ENCODE results near the gene DENND6B.
A peak's percentile ranks its signal among the peaks of the same experiment; 100 is the strongest.
"Not testable (repeated sequence)": the region's sequence is repeated elsewhere in the genome, so short reads cannot be mapped to it uniquely, and the experiment has no call there.

DENND6B gene

DNA sequence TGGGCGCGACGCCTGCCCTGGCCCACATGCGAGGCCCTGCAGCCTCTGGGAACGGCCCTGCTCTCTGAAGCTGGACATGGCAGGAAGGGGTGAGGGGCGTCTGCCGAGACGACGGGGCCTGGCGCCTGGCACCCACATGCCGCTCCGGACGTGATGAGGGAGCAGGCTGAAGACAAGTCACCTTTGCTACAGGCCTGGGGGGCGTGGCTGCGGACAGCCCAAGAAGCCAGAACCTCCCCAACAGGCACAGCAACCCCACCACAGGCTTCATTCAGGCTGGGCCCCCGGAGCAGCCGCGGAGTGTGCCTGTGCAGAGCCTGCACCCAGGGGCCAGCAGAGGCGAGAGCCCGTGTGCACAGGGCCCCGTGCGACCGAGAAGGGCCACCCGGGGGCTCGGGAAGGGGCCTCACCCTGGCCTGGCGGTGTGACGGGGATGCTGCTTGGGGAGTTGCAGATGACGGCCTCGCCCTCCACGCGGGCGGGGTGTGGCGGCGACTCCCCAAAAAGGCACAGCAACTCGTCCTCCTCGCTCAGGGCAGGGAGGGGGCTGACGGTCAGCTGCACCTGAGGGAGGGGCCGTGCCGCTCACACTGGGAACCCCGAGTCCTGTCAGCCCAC, 40.0 kb downstream of the DENND6B start:
- DNase-seq (ENCODE audit: low spot score): no peak

DNA sequence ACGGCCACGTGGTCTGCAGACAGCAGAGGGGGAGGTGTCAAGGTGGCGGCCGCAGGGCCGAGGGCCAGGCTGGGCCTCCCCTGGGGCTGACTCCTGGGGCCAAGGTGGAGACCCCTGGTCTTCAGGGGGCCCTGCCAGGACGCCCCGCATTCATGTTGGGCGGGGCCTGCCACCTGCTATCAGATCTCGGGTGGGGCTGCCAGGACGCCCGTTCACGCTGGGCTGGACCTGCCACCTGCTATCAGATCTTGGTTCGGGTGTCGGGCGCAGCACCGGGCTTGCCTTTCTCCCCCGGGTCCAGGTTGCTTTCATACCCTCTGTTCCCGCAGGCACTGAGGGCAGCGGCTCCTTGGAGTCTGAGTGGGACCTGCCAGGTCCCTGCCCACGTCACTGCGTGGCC, 40.5 kb downstream of the DENND6B start:
- no peak for DNase-seq (ENCODE audit: low spot score)

DNA sequence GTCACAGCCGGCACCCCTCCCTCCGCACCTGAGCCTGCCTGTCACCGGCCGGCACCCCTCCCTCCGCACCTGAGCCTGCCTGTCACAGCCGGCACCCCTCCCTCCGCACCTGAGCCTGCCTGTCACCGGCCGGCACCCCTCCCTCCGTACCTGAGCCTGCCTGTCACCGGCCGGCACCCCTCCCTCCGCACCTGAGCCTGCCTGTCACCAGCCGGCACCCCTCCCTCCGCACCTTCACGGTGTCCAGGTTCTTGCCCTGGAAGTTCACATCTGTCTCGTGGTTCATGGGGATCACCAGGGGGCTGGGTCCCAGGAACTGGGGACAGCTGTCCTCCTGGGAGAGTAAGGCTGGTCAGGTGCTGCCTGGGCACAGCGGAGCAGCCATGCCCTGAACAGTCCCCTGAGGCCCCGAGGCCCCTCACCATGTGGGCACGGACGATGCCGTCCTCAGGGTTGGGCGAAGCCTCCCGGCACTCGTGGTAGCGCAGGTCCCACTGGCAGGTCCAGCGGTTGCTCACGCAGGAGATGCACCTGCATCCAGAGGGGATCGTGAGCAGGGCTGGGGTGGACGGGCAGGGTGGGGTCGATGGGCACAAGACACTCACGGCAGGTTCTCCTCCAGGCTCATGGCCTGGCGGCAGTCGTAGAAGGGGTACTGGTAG, 41.1 kb downstream of the DENND6B start:
- DNase-seq (ENCODE audit: low spot score): no peak

DNA sequence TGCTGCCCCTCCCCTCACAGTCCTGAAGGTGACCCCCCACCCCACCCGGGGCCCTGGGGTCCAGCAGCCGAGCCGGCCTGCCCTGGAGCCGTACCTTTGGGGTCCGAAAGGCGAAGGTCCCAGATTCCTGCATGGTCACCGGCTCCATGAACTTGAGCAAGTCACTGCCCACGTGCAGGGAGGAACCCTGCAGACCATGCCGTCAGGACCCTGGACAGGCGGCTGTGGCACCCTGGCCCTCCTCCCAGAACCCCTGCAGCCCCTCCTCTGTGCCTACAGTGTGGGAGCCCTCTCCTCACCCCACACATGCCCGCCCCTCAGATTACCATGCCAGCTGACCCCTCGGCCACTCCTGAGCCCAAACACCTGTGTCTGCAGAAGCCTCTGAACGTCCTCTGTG, 42.3 kb downstream of the DENND6B start:
- no peak for DNase-seq (ENCODE audit: low spot score)

DNA sequence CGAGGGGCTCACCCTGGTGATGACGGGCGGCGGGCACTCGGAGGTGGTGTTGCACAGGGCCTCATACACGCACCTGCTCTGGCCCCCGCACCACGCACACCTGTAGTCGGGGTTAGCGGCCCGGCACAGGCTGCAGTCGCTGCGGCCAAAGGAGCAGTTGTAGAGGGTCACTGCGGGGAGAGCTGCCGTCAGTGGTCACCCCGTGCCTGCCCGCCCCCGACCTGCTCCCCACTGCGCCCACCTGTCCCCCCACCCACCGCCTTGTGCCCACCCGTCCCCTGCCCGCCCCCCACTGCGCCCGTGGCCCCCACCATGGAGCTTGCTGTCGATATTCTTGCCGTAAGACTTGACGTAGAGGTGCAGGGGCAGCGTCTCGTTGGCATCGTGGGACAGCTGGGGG, 43.0 kb downstream of the DENND6B start:
- DNase-seq (ENCODE audit: low spot score): no peak

DNA sequence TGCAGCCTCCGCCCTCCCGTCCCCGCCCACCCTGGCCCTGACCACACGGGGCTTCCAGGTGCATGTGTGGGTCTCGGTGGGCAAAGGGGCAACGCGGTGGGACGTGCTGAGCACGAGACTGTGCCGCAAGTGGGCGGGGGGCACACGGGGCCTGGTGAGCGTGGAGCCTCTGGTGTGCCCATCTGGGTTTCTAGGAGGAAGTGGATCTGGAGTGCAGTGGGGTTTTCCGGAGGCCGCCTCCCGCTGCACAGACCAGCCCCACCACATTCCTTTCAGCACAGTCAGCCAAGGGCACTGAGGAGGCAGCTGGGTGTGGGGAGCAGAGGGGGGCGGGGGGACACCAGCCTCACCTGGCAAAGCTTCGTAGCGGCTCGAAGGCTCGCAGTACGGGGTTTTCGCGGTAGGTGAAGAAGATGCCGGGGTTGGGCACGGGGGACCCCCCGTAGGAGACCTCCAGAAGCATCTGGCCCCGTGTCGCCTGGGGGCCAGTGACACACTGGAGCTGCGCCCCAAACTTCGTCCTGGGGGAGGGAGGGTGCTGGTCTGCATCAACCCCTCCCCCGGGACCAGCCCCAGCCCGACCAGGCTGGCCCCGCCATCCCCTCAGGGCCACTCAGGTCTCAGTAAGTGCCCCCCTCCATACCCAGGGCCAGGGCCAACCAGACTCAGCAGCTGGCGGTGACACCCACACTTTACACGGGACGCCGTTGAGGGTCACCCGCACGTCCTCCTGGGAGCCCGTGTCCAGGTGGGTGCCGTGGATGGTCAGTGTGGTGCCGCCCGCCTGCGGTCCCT, 44.3 kb downstream of the DENND6B start:
- DNase-seq (ENCODE audit: low spot score): peak; percentile 93

DNA sequence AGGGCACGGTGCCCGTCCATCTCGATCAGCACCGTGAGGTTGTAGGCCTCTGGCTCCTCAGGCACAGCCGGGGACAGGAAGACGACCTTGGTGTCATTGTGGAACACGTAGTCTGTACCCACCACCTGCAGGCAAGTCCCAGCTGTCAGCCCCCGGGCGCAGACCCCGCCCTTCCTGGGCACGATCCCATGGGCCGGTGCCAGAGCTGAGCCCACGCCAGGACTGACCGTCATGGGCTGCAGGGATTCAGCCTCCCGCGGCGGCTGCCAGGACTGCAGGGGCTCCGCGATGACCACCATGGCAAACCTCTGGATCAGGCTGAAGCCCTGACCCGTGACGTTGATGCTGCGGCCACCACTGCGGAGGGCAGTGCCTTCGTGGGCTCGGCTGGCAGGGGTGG, 44.9 kb downstream of the DENND6B start:
- peak; percentile 32 for DNase-seq (ENCODE audit: low spot score)

DNA sequence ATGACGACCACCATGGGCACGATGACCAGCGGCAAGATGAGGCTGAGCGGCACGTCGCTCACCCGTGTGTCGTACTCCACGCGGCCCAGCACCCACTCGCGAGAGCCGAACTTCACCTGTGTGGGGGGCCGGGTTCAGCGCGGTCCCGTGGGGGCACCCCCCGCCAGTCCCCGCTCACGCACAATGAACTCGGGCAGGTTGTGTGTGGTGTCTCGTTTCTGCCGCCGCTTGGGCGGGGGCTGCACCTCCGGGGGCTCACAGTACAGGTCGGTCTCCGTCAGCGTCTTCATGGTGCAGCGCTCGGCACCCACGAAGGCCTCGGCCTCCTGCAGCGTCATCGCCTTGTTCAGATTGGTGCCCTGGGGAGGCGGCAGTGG, 45.4 kb downstream of the DENND6B start:
- DNase-seq (ENCODE audit: low spot score): no peak

DNA sequence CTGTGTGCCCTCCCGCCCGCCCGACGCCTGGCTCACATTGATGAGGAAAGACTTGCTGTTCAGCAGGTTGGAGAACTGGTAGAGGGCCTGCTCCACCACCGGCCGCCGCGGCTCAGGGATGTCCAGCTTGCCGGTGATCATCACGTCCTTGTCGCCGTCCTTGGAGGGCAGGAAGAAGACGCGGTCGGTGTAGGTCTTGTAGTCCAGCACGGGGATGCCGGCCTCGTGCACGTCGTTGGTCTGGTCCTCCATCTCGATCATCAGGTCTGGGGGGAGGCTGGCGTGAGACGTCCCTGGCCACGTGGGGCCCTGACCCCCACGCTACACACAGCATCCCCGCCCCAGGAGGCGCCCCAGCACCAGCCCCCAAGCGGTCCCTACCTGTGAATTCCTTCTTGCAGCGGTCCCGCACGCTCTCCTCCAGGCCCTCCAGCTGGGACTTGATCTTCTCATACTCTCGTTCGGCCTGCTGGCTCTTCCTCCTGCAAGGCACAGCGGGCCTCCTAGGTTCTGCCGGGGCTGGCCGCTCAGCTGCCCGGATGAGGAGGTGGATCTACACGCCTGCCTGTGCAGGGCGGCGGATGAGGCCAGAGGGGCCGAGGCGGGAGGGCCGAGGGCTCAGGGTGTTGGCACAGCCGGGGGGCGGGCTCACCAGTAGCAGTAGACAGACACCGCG, 46.0 kb downstream of the DENND6B start:
- no peak for DNase-seq (ENCODE audit: low spot score)

DNA sequence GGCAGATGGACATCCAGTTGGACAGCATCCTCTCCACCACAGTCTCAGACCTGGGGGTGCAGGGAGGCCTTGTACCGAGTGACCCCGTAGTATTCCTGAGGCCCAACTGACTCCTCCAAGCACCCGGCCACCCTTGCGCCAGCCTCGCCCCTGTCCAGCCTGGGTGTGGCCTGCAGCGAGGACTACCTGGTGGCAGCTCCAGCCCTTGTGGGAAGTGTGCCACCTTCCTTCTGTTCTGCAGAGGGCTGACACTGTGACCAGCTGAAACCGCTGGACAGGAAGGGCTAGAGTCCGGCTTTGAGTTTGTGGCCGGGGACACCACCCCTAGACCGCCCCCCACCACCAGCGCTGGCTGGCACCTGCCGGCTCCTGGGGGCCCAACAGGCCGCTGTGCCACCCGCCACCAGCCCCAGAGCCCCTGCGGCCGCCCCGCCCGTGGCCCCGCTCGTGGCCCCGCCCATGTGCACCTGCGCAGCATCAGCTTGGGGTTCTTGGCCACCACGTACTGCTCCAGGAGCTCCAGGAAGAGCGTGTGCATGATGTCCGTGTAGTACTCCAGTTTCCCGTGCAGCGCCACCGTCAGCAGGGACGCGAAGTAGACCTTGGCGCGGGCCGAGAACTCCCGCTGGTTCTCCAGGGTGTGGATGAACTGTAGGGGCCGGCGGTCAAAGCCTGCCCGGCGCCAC, 46.6 kb downstream of the DENND6B start:
- no peak for DNase-seq (ENCODE audit: low spot score)

DNA sequence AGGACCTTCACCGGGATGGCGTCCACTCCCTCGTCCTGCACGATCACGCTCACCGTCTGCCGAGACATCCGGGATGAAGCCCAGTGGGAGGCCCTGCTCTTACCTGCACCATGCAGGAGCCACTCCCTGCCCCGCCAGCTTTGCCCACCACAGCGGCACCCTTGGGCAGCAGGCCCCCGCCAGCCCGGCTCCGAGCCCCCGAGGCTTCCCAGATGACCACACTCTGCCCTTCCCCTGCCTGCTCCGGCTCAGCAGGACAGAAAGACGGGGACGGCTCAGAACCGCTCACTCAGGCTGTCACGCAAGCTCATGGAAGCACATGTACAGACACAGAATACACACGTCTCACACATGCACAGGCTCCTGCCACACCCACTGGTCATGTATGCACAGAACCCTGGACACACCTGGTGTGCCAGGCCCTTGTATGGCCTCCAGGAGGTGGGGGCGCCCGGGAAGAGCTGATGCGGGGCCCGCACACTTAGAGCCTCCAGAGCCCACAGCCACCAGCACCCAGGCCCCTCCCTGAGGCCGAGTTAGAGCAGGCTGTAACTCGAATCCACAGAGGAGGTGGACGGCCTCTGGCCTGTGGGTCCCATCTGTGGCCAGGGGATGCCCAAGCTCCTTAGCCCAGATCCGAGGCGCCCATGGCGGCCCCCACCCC, 47.7 kb downstream of the DENND6B start:
- no peak for DNase-seq (ENCODE audit: low spot score)

DNA sequence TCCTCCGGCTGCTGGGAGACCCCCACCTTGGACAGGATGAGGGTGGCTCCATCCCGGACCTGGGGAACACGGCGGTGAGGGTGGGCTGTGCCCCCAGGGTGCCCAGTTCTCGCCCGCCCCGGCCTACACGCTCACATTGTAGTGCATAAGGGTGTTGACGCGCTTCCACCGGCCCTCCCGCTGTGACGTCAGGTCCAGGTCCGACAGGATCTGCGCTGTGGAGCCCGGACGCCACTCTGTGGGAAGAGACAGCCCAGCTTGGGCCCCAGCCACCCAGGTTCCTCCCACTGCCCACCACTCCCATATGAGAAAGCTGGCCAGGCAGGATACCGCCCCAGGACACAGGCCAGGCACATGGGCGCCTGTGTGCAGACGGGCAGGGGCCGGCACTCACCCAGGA, 48.4 kb downstream of the DENND6B start:
- no peak for DNase-seq (ENCODE audit: low spot score)

DNA sequence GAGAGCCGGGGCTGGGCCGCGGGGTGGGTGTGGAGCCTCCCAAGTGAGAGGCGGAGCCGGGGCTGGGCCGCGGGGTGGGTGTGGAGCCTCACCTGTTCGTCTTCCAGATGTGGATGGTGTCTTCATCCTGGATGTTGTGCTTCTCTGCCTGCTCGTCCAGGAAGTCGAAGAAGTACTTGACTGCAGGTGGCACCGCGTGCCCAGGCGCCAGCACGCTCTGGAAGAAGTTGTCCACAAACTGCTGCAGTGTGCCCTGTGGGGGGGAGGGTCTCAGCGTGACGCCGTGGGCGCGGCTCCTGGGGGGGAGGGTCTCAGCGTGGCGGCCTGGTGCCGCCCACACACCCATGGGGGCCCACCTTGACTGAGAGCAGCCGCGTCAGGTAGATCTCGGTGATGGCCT, 49.1 kb downstream of the DENND6B start:
- no peak for DNase-seq (ENCODE audit: low spot score)

DNA sequence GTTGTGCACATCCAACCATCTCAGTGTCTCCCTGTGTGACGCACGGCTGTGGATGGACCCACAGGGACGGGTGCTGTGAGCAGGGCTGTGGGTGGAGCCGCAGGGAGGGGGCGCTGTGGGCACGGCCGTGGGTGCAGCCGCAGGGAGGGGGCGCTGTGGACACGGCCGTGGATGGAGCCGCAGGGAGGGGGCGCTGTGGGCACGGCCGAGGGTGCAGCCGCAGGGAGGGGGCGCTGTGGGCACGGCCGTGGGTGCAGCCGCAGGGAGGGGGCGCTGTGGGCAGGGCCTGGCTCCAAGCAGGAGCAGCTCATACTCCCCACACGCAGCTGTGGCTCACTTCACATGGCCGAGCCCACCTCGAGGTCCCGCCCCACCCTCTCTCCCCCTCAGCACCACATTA, 50.7 kb downstream of the DENND6B start:
- peak; percentile 66 for DNase-seq (ENCODE audit: low spot score)

DNA sequence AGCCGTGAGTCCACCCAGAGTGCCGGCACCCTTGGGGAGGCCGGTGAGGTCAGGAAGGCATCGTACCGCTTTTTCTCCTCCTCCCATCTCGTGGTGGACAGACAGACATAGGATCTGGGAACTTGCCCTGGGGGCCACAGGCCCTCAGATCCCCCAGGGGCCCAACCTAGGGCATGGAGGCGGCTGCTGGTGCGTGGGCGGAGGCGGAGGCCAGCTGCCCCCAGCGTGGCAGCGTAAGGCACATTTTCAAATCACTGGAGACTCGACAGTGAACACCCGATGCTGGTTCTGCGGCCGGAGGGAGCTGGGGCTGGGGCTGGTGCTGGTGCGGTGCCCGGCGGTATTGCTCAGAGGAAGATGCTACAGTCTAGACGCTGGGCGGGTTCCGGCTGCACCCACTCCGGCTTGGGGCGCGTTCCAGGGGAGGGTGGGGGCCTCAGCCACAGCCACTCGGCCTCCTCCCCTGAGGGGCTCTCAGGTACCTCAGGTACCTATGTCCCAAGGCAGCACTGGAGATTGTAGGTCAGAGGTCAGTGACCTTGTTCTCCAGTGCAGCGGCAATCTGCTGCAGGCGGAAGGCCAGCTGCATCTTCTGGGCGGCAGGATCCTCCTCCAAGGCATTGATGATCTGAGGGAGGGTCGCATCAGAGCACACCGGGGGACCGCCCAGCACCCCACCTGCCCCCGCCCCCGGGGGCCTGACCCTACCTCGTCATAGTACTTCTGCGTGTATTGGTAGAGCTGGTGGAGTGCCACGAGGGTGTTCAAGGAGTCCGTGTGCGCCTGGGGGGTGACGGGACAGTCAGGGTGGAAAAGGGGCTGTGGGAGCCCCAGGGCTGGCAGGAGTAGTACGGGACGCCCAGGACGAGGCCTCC, 51.4 kb downstream of the DENND6B start:
- no peak for DNase-seq (ENCODE audit: low spot score)

DNA sequence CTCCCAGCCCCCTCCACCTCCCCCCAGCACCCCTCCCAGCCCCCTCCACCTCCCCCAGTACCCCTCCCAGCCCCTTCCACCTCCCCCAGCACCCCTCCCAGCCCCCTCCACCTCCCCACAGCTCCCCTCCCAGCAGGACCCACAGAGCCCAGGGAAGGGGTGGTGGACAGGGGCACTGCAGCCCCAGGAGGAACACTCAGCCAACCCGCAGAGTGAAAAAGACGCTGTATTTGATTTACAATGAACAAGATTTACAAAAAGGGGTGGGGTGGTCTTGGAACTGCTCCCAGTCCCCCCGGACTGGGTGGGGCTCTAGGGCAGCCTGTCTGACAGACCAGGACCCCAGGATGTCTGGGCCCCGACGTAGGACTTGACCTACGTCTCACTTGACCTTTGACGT, 52.0 kb downstream of the DENND6B start:
- no peak for DNase-seq (ENCODE audit: low spot score)

DNA sequence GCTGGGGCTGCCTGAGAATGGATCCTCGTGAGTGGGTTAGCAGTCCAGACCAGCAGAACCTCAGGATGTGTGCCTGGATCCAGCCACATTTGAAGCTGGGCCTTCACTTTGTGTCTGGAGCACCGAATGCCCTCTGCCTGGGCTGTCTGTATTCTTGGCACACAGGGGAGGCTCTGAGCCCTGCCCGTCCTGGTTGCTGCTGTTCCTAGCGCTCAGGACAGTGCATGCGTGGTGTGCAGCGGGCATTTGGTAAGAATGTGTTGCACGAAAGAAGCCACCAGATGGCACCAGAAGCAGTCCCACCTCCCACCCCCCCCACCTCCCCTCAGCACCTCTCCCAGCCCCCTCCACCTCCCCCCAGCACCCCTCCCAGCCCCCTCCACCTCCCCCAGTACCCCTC, 52.5 kb downstream of the DENND6B start:
- DNase-seq (ENCODE audit: low spot score): peak; percentile 73

DNA sequence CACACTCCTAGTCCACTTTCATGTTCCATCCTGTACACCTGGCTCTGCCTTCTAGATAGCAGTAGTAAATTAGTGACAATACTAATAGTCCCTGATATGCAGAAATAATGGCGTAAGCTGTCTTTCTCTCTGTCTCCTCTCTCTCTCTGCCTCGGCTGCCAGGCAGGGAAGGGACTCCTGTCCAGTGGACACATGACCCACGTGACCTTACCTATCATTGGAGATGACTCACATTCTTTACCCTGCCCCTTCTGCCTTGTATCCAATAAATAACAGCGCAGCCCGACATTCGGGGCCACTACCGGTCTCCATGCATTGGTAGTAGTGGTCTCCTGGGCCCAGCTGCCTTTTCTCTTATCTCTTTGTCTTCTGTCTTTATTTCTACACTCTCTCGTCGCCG, 53.0 kb downstream of the DENND6B start:
- DNase-seq (ENCODE audit: low spot score): not testable (repeated sequence)

DNA sequence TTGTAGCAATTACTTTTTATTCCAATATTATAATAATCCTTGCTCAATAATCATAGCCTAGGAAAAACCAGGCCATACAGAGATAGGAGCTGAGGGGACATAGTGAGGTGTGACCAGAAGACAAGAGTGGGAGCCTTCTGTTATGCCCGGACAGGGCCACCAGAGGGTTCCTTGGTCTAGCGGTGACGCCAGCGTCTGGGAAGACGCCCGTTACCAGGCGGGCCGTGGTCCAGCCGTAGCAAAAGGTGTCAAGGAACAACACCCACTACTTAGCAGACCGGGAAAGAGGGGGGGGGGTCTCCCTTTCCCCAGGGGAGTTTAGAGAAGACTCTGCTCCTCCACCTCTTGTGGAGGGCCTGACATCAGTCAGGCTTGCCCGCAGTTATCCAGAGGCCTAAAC, 53.5 kb downstream of the DENND6B start:
- not testable (repeated sequence) for DNase-seq (ENCODE audit: low spot score)

DNA sequence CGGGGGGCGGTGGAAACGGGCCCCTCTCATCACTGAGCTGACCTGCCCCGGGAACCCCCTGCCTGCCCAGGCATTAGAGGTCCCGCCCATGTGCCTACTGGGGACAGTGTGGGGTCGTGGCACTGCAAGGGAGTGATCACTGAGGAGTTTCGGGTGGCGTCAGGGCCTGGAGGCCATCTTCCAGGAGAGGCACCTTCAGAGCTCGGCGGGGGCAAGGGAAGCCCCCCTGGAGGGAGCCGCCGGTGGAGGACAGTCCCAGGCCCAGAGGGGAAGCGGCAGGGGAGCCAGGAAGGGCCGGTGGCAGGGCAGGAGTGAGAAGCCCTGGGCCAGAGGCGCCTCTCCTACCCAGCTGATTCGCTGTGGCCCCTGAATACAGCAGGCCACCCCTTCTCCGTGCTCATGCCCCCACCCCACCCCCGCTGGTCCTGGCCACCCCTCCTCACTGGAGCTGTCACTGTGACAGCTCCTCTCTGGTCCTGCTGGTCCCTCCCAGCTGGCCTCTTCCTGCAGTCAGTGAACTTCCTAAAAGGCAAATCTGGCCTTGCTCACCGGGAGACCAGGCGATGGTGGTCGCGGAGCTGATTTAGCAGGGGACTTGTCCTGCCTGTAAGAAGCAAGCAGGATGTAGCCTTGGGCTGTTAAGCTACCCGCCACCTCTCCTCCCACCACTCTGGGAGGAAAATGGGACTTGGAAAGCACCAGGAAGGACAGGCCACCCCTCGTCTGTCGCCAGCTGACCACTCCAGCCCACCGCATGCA, 54.6 kb downstream of the DENND6B start:
- no peak for DNase-seq (ENCODE audit: low spot score)

Measured in AG08396 (cell line).